ENCODE measurements around the gene SLC27A5.

Gene SLC27A5

GRCh38 chr19:58536852-58537798 is 25.3 kb upstream of the SLC27A5 start:
- intact Hi-C loops (cut with DNase I) = no loop called here
- peak in 1 of 42 donors; percentile 7 for DNase-seq

DNA sequence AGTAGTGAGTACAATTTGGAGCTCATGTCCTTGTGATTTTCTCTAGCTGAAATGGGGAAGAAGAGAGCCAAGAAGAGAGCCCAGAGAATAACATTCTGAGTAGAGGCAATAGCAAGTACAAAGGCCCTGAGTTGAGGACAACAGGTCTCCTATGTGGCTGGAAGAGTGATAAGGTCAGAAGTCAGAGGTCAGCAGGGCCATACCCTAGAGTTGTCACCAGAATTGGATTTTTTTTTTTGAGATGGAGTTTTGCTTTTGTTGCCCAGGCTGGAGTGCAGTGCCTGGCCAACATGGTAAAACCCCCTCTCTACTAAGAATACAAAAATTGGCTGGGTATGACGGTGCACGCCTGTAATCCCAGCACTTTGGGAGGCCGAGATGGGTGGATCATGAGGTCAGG is 24.1 kb upstream of the SLC27A5 start:
- DNase-seq = no peak
- intact Hi-C loops (cut with DNase I) = no loop called here

- DNase-seq = no peak
- intact Hi-C loops (cut with DNase I) = no loop called here
These were observed 19.4 kb upstream of the SLC27A5 start for GRCh38 chr19:58531034-58531840.

DNA sequence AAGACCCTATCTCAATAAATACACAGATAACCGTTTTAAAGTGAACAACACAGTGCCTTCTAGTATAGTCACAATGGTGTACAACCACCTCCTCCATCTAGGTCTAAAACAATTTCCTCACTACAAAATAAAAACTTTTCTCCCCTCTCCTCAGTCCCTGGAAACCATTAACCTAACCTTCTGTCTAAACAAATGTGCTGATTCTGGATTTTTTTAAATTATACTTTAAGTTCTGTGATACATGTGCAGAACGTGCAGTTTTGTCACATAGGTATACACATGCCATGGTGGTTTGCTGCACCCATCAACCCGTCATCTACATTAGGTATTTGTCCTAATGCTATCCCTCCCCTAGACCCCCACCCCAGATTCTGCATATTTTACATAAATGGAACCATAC is 17.6 kb upstream of the SLC27A5 start:
- no peak for DNase-seq
- intact Hi-C loops (cut with DNase I) = no loop called here

GRCh38 chr19:58522709-58523108 is 10.9 kb upstream of the SLC27A5 start:
- no peak for DNase-seq
- intact Hi-C loops (cut with DNase I) = no loop called here

- no peak for DNase-seq
- intact Hi-C loops (cut with DNase I) = no loop called here
These were observed 9.9 kb upstream of the SLC27A5 start for GRCh38 chr19:58521651-58522050.

DNA sequence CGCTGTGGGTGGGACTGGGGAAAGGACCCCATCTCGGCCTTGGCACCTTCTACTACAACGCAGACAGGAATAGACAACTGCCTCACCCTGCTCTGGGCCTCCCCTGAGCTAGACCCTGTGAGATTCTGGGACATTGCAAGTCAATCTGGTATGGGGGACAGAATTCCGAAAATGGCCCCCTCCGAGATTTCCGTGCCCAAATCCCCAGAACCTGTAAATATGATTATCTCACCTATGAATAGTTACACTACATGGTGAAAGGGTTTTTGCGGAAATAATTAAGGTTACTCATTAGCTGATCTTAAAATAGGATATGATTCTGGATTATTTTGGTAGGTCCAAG is 8.4 kb upstream of the SLC27A5 start:
- no peak for DNase-seq
- intact Hi-C loops (cut with DNase I) = no loop called here

DNA sequence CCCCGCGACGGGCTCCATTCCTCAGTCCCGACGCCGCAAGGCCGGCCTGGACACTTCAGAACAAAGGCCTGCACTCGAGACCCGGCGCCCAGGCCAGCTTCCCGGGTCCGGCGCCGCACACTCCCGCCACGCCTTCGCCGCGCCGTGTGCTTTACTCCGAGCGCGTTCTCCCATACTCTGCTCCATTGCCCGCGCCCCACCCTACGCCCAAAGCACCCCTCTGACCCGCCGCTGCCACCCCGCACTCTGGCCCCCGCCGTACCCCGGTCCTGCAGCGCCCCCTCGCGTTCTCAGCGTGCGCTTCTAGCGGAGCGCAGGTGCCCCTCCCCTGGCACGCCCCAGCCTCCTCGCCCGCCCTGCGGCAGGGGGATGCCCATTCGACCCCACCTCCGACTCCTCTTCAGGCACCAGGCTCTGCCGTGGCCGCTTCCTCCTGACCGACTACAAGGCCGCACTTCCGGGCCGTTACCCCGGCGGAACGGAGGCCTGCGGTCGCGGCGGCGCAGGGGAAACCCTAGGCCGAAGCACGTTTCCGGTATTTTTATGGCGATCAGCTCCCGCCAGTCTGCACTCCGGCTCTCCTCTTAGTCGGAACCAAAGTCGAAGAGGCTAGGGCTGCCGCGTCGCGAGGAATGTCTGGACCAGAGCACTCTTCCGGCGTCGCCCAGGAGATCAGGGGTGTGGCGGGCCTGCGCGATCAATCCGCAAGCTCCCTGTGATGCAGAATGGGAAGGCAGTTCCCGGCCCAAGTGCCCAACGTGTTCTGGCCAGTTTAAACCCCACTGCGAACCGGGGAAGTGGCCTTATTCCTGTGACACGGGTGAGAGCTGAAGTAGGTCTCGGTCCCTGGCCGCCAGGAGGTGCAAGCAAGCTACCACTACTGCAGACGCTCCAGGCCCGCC is 7.8 kb upstream of the SLC27A5 start, which contains the start of gene ZBTB45:
Gene ZBTB45 (minus strand): TSS at position 456 of the 902 bp plus-strand sequence. CDS start 2,137 bp downstream, outside the sequence.
- intact Hi-C loops (cut with DNase I) = no loop called here
- DNase-seq = peak; percentile 83 to 98 (median 93)

GRCh38 chr19:58519087-58519354 is 7.2 kb upstream of the SLC27A5 start:
- peak; percentile 37 to 83 (median 66) for DNase-seq

DNA sequence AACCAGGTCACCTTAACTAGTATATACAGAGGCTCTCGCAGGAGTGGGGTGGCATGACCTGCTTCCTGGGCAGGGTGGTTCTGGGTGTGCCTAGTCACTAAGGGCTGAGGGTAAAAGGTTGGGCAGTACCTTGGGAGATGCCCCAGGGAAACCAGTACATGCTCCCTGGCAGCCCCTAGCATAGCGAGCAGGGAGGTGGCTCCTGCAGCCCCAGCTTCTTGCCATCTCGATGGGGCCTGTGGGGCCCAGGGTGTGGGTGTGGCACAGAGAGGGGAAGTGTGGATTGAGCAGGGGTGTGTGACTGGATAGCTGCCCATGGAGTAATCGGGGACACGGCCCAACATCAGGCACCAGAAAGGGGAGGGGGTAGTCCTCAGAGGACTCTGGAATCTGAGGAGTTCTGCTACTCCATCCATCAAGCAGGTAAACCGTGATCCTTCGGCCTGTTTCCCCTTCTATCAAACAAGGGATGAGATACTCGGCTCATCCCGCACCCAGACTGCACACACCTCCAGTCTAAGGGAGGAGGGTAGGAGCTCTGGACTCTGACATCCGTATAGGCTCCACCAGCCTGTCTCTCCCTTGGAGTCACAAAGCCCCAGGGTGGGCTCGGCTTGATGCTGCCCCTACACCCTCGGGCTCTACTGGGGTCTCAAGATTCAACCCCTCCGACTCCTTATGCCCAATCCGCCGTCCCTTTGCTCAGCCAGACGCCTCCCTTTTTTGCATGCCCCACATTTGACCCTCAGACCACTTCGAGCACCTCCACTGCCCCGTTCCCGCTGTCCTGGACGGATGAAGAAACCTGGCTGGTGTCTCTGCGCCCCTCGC is 6.7 kb upstream of the SLC27A5 start:
- no peak for DNase-seq
- intact Hi-C loops (cut with DNase I) = no loop called here

More at GRCh38 chr19:58519087-58519354, 7.2 kb upstream of the SLC27A5 start:
- intact Hi-C loops (cut with DNase I) = no loop called here

- no peak for DNase-seq
These were observed 5.4 kb upstream of the SLC27A5 start for GRCh38 chr19:58516964-58517833.

DNA sequence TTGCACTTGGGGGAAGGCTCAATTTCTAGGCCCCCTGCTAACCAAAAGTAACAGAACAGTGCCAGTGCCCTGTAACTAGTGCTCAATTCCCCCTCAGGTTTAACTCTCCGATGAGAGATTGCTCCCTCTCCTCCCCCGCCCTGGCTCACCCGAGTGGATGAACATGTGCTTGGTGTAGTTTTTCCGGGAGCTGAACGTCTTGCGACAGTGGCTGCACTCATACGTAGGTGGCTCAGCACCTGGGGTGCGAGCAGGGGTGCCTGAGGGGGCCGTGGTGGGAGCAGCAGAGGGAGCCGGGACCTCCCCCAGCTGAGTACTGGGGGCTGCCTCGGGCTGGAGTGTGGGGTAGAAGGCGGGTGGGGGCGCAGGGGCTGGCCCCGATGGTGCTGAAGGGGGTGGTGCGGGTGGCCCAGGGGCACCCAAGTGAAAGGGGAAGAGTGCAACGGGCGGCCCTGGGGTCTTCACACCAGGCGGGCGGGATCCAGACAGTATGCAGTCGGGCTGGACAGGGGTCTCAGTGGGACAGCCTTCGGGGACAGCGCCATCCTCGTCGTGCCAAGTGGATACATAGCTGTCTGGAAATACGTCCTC is 4.5 kb upstream of the SLC27A5 start:
- DNase-seq = peak in 35 of 42 donors; percentile 24 to 79 (median 56)
- intact Hi-C loops (cut with DNase I) = no loop called here

More at GRCh38 chr19:58516964-58517833, 5.4 kb upstream of the SLC27A5 start:
- intact Hi-C loops (cut with DNase I) = no loop called here

- no peak for DNase-seq
- intact Hi-C loops (cut with DNase I) = no loop called here
These were observed 3.5 kb upstream of the SLC27A5 start for GRCh38 chr19:58515259-58515658.

DNA sequence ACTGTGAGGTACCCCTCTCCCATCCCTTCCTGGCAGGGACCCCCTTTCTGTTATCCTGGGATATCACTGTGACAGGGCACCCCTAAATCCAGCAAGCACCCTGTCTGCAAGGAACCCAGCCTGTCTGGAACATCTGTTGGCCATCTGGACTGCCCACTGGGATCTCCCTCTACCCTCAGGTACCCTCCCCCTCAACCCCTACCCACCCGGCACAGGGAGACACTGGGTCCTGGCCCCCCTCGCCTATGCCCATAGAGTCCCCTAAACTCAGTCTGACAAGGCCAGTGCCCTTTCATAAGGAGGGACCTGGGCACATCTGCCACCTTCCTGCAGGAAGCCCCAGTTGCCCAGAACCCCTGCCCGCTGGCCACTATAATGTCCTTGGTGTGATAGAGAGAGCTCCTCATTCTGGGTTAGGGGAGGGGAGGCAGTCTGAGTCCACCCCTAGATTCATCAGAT is 2.8 kb upstream of the SLC27A5 start:
- no peak for DNase-seq
- intact Hi-C loops (cut with DNase I) = no loop called here

GRCh38 chr19:58513694-58514563 is 2.1 kb upstream of the SLC27A5 start:
- intact Hi-C loops (cut with DNase I) = no loop called here
- DNase-seq = peak; percentile 69 to 95 (median 90)

- no peak for DNase-seq
- intact Hi-C loops (cut with DNase I) = no loop called here
These were observed 1.5 kb upstream of the SLC27A5 start for GRCh38 chr19:58513213-58513693.

Data from head of caudate nucleus (tissue), 42 donors.